ENCODE measurements around the gene MAD2L1BP. TPM values are rescaled to one million over a fixed set of nuclear protein-coding genes. Genes with fewer than 3 reads are reported as not detected.

The MAD2L1BP gene
- total and polyA plus RNA-seq, 2 of the 13 experiments (the other 11 are each of a cell fraction or from before 2014, with no cell fraction given), result 54.2 to 55.5 TPM

DNA sequence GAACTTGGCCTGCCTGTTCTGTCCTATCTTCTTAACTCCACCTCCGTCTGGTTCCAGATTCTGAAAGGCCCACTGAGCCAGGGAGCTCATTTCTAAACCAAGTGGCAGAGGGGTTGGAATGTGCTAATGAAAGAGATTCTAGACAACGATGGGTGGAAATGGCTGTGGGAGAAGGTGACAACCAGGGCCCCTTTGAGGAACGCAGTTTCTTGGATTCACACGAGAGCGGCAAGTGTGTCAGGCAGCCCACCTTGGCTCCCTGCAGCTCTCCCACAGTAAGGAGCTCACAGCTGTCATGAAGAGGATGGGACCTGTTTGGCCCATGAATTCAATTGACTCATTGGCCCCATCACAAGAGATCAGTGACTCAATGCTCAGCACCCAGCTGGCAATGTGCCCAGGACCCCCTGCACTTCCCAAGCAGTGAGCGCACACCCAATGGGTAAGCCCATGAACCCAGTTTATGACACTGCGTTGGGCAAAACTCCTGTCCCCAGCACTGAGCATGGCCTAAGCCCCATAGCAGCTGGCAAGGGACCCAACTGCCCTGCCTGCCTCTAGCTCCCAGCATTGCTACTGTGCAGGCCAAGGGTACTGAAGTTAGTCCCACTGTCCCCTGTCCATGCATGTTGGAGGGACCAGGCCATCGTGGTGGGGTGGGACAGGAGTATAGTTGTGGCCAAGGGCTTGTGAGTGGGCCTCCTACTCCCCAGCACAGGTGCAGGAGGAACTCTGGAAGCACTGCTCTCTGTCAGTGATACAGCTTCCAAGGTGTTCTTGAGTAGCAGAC lies 35.6 kb downstream of the MAD2L1BP start (continued):
- peak; percentile 95; the same call in 1 of the 2 replicates for TF ChIP-seq ZNF598 (CRISPR knock-in tag; IDR thresholded peaks at IDR 0.05; ENCODE audit: borderline replicate concordance)
- no peak for TF ChIP-seq ZNF749 (CRISPR knock-in tag; IDR thresholded peaks at IDR 0.05; ENCODE audit: borderline replicate concordance)
- TF ChIP-seq ZSCAN30 (CRISPR knock-in tag; IDR thresholded peaks at IDR 0.05), result no peak
- TF ChIP-seq ZNF138 (CRISPR knock-in tag; IDR thresholded peaks at IDR 0.05; ENCODE audit: low read depth), result peak; percentile 16; the same call in 1 of the 2 replicates
- 0 out of 2 replicates have a peak, but pooled peaks have one; percentile 28 for TF ChIP-seq JUND (CRISPR knock-in tag; IDR thresholded peaks at IDR 0.05)
- TF ChIP-seq ZNF546 (CRISPR knock-in tag; conservative IDR thresholded peaks at IDR 0.05), result peak; percentile 44; the same call in 1 of the 2 replicates
- peak; percentile 40; the same call in 1 of the 2 replicates for TF ChIP-seq ZNF274 (CRISPR knock-in tag; IDR thresholded peaks at IDR 0.05)
- peak; percentile 36; the same call in 1 of the 2 replicates for TF ChIP-seq SSRP1 (CRISPR knock-in tag; IDR thresholded peaks at IDR 0.05)
- no peak for TF ChIP-seq FIP1L1 (IDR thresholded peaks at IDR 0.05; ENCODE audit: borderline replicate concordance, insufficient read depth, low read depth, low read length)
- TF ChIP-seq ZNF879 (CRISPR knock-in tag; IDR thresholded peaks at IDR 0.05), result no peak
- peak; percentile 53 for TF ChIP-seq IKZF4 (CRISPR knock-in tag; IDR thresholded peaks at IDR 0.05; ENCODE audit: borderline replicate concordance, low read depth, not compliant biosample characterization)
- TF ChIP-seq, protein P1, sequence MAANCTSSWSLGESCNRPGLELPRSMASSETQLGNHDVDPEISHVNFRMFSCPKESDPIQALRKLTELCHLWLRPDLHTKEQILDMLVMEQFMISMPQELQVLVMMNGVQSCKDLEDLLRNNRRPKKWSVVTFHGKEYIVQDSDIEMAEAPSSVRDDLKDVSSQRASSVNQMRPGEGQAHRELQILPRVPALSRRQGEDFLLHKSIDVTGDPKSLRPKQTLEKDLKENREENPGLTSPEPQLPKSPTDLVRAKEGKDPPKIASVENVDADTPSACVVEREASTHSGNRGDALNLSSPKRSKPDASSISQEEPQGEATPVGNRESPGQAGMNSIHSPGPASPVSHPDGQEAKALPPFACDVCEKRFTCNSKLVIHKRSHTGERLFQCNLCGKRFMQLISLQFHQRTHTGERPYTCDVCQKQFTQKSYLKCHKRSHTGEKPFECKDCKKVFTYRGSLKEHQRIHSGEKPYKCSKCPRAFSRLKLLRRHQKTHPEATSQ (CRISPR knock-in tag; IDR thresholded peaks at IDR 0.05; ENCODE audit: borderline replicate concordance), result no peak
- TF ChIP-seq, protein P2, sequence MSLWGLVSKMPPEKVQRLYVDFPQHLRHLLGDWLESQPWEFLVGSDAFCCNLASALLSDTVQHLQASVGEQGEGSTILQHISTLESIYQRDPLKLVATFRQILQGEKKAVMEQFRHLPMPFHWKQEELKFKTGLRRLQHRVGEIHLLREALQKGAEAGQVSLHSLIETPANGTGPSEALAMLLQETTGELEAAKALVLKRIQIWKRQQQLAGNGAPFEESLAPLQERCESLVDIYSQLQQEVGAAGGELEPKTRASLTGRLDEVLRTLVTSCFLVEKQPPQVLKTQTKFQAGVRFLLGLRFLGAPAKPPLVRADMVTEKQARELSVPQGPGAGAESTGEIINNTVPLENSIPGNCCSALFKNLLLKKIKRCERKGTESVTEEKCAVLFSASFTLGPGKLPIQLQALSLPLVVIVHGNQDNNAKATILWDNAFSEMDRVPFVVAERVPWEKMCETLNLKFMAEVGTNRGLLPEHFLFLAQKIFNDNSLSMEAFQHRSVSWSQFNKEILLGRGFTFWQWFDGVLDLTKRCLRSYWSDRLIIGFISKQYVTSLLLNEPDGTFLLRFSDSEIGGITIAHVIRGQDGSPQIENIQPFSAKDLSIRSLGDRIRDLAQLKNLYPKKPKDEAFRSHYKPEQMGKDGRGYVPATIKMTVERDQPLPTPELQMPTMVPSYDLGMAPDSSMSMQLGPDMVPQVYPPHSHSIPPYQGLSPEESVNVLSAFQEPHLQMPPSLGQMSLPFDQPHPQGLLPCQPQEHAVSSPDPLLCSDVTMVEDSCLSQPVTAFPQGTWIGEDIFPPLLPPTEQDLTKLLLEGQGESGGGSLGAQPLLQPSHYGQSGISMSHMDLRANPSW (CRISPR knock-in tag; IDR thresholded peaks at IDR 0.05; ENCODE audit: borderline replicate concordance), result no peak
- TF ChIP-seq NFKB2 (CRISPR knock-in tag; IDR thresholded peaks at IDR 0.05; ENCODE audit: borderline replicate concordance), result 0 out of 2 replicates have a peak, but pooled peaks have one; percentile 15
- 0 out of 2 replicates have a peak, but pooled peaks have one; percentile 41 for TF ChIP-seq ZNF552 (CRISPR knock-in tag; IDR thresholded peaks at IDR 0.05; ENCODE audit: borderline replicate concordance)
- no peak for TF ChIP-seq ZNF761 (CRISPR knock-in tag; conservative IDR thresholded peaks at IDR 0.05)
- no peak for TF ChIP-seq GFI1 (CRISPR knock-in tag; IDR thresholded peaks at IDR 0.05; ENCODE audit: borderline replicate concordance)
- TF ChIP-seq, protein P3, sequence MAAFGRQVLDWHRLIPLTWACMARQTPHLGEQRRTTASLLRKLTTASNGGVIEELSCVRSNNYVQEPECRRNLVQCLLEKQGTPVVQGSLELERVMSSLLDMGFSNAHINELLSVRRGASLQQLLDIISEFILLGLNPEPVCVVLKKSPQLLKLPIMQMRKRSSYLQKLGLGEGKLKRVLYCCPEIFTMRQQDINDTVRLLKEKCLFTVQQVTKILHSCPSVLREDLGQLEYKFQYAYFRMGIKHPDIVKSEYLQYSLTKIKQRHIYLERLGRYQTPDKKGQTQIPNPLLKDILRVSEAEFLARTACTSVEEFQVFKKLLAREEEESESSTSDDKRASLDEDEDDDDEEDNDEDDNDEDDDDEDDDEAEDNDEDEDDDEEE (CRISPR knock-in tag; IDR thresholded peaks at IDR 0.05), result peak; percentile 85
- 0 out of 2 replicates have a peak, but pooled peaks have one; percentile 48 for TF ChIP-seq ZNF709 (CRISPR knock-in tag; IDR thresholded peaks at IDR 0.05)
- TF ChIP-seq, protein P4, sequence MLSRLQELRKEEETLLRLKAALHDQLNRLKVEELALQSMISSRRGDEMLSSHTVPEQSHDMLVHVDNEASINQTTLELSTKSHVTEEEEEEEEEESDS (CRISPR knock-in tag; IDR thresholded peaks at IDR 0.05; ENCODE audit: borderline replicate concordance), result no peak
- TF ChIP-seq RBM22 (optimal IDR thresholded peaks at IDR 0.05; ENCODE audit: low read length), result peak; percentile 63
- no peak for TF ChIP-seq TOPORS (CRISPR knock-in tag; IDR thresholded peaks at IDR 0.05)
